Measurements from ENCODE around the gene DNAJB6.

The DNAJB6 gene

GRCh38 chr7:157433628-157434027 lies 96.8 kb downstream of the DNAJB6 start:
- H3K27me3 ChIP-seq (replicated peaks in 2 of 5; ENCODE audit: control insufficient read depth in 4 of 5, insufficient read depth in 5 of 5, low read length in 4 of 5) = peaks cover 0 to 9% (median 2%) of the 10 kb centered on the region in 5 experiments
- H3K27ac ChIP-seq (ENCODE audit: insufficient read depth in 1 of 2, low read depth in 1 of 2, low read length in 2 of 2, poor library complexity in 1 of 2, severe bottlenecking in 2 of 2) = no peak overlapping the region
- H3K36me3 ChIP-seq (ENCODE audit: control insufficient read depth in 4 of 4, insufficient read depth in 4 of 4, low read length in 3 of 4) = no peaks in the 10 kb centered on the region
- CTCF ChIA-PET = interaction anchor here (1.0 to 1.6 kb wide), 2 partner anchors 441 to 444 kb away, joined by 4 read pairs; no protein-coding TSS in a partner anchor
- no peak overlapping the region for H3K4me3 ChIP-seq (ENCODE audit: control insufficient read depth in 1 of 7, extremely low read depth in 1 of 7, insufficient read depth in 4 of 7, low read depth in 2 of 7, low read length in 6 of 7)
- POLR2A ChIA-PET = no interaction called here
- DNase-seq = peak in 2 of 3 donors; percentile 6 to 26
- no peaks in the 10 kb centered on the region for H3K9me3 ChIP-seq (ENCODE audit: control extremely low read depth in 1 of 5, control insufficient read depth in 4 of 5, insufficient read depth in 2 of 5, low read depth in 1 of 5, low read length in 4 of 5)
- H3K4me1 ChIP-seq (ENCODE audit: control extremely low read depth in 1 of 4, control insufficient read depth in 4 of 4, insufficient read depth in 4 of 4, low read length in 3 of 4) = peaks cover 0 to 12% (median 5%) of the 10 kb centered on the region in 4 experiments
- WGBS (ENCODE audit: insufficient coverage) = 86% methylated on average over 2 of the region's 12 CpGs

GRCh38 chr7:157434231-157434630 lies 97.4 kb downstream of the DNAJB6 start:
- DNase-seq = no peak
- Histone ChIP-seq H3K27me3 (replicated peaks in 2 of 5; ENCODE audit: control insufficient read depth in 4 of 5, insufficient read depth in 5 of 5, low read length in 4 of 5) (peaks cover 0 to 9% (median 2%) of the 10 kb centered on the region in 5 experiments), H3K4me3 (ENCODE audit: control insufficient read depth in 1 of 7, extremely low read depth in 1 of 7, insufficient read depth in 4 of 7, low read depth in 2 of 7, low read length in 6 of 7) (no peak overlapping the region), H3K9me3 (ENCODE audit: control extremely low read depth in 1 of 5, control insufficient read depth in 4 of 5, insufficient read depth in 2 of 5, low read depth in 1 of 5, low read length in 4 of 5) (no peaks in the 10 kb centered on the region), H3K4me1 (ENCODE audit: control extremely low read depth in 1 of 4, control insufficient read depth in 4 of 4, insufficient read depth in 4 of 4, low read length in 3 of 4) (peaks cover 0 to 12% (median 5%) of the 10 kb centered on the region in 4 experiments), H3K36me3 (ENCODE audit: control insufficient read depth in 4 of 4, insufficient read depth in 4 of 4, low read length in 3 of 4) (no peaks in the 10 kb centered on the region), H3K27ac (ENCODE audit: insufficient read depth in 1 of 2, low read depth in 1 of 2, low read length in 2 of 2, poor library complexity in 1 of 2, severe bottlenecking in 2 of 2) (no peak overlapping the region)
- POLR2A ChIA-PET = no interaction called here
- CTCF ChIA-PET = interaction anchor here (1.0 to 1.6 kb wide), 3 partner anchors 38 to 444 kb away, joined by 3 to 4 read pairs (median 4); no protein-coding TSS in a partner anchor
- 96% methylated on average over 15 of the region's 15 CpGs for WGBS (ENCODE audit: insufficient coverage)

- CTCF ChIA-PET = interaction anchor here (0.8 to 1.6 kb wide), 4 partner anchors 8 to 443 kb away, joined by 3 to 4 read pairs (median 4); no protein-coding TSS in a partner anchor
- POLR2A ChIA-PET = no interaction called here
- no peak for DNase-seq
Measured at GRCh38 chr7:157434701-157435100, 97.9 kb downstream of the DNAJB6 start.

GRCh38 chr7:157436076-157436475 lies 99.3 kb downstream of the DNAJB6 start:
- Histone ChIP-seq H3K4me3 (ENCODE audit: control insufficient read depth in 1 of 7, extremely low read depth in 1 of 7, insufficient read depth in 4 of 7, low read depth in 2 of 7, low read length in 6 of 7) (no peak overlapping the region), H3K36me3 (ENCODE audit: control insufficient read depth in 4 of 4, insufficient read depth in 4 of 4, low read length in 3 of 4) (no peaks in the 10 kb centered on the region), H3K27me3 (replicated peaks in 2 of 5; ENCODE audit: control insufficient read depth in 4 of 5, insufficient read depth in 5 of 5, low read length in 4 of 5) (peaks cover 0 to 9% (median 2%) of the 10 kb centered on the region in 5 experiments), H3K9me3 (ENCODE audit: control extremely low read depth in 1 of 5, control insufficient read depth in 4 of 5, insufficient read depth in 2 of 5, low read depth in 1 of 5, low read length in 4 of 5) (no peaks in the 10 kb centered on the region), H3K27ac (ENCODE audit: insufficient read depth in 1 of 2, low read depth in 1 of 2, low read length in 2 of 2, poor library complexity in 1 of 2, severe bottlenecking in 2 of 2) (no peak overlapping the region), H3K4me1 (ENCODE audit: control extremely low read depth in 1 of 4, control insufficient read depth in 4 of 4, insufficient read depth in 4 of 4, low read length in 3 of 4) (peaks cover 0 to 12% (median 5%) of the 10 kb centered on the region in 4 experiments)
- 94% methylated on average over 7 of the region's 11 CpGs for WGBS (ENCODE audit: insufficient coverage)
- no peak for DNase-seq
- ChIA-PET POLR2A (no interaction called here), CTCF (no interaction called here)

More at GRCh38 chr7:157434701-157435100, 97.9 kb downstream of the DNAJB6 start:
- 86% methylated on average over 7 of the region's 8 CpGs for WGBS (ENCODE audit: insufficient coverage)
- Histone ChIP-seq H3K4me1 (ENCODE audit: control extremely low read depth in 1 of 4, control insufficient read depth in 4 of 4, insufficient read depth in 4 of 4, low read length in 3 of 4) (peaks cover 0 to 12% (median 5%) of the 10 kb centered on the region in 4 experiments), H3K36me3 (ENCODE audit: control insufficient read depth in 4 of 4, insufficient read depth in 4 of 4, low read length in 3 of 4) (no peaks in the 10 kb centered on the region), H3K27ac (ENCODE audit: insufficient read depth in 1 of 2, low read depth in 1 of 2, low read length in 2 of 2, poor library complexity in 1 of 2, severe bottlenecking in 2 of 2) (no peak overlapping the region), H3K27me3 (replicated peaks in 2 of 5; ENCODE audit: control insufficient read depth in 4 of 5, insufficient read depth in 5 of 5, low read length in 4 of 5) (peaks cover 0 to 9% (median 2%) of the 10 kb centered on the region in 5 experiments), H3K4me3 (ENCODE audit: control insufficient read depth in 1 of 7, extremely low read depth in 1 of 7, insufficient read depth in 4 of 7, low read depth in 2 of 7, low read length in 6 of 7) (no peak overlapping the region), H3K9me3 (ENCODE audit: control extremely low read depth in 1 of 5, control insufficient read depth in 4 of 5, insufficient read depth in 2 of 5, low read depth in 1 of 5, low read length in 4 of 5) (no peaks in the 10 kb centered on the region)

GRCh38 chr7:157436763-157437480 lies 100.1 kb downstream of the DNAJB6 start:
- no peak for DNase-seq
- POLR2A ChIA-PET = no interaction called here

GRCh38 chr7:157437519-157438061 lies 100.8 kb downstream of the DNAJB6 start:
- CTCF ChIA-PET = no interaction called here
- POLR2A ChIA-PET = no interaction called here
- H3K9me3 ChIP-seq (ENCODE audit: control extremely low read depth in 1 of 5, control insufficient read depth in 4 of 5, insufficient read depth in 2 of 5, low read depth in 1 of 5, low read length in 4 of 5) = peaks cover 0 to 2% (median 0%) of the 10 kb centered on the region in 5 experiments

More at GRCh38 chr7:157436763-157437480, 100.1 kb downstream of the DNAJB6 start:
- H3K4me3 ChIP-seq (ENCODE audit: control insufficient read depth in 1 of 7, extremely low read depth in 1 of 7, insufficient read depth in 4 of 7, low read depth in 2 of 7, low read length in 6 of 7) = no peak overlapping the region
- H3K27ac ChIP-seq (ENCODE audit: insufficient read depth in 1 of 2, low read depth in 1 of 2, low read length in 2 of 2, poor library complexity in 1 of 2, severe bottlenecking in 2 of 2) = no peak overlapping the region
- CTCF ChIA-PET = no interaction called here
- H3K9me3 ChIP-seq (ENCODE audit: control extremely low read depth in 1 of 5, control insufficient read depth in 4 of 5, insufficient read depth in 2 of 5, low read depth in 1 of 5, low read length in 4 of 5) = no peaks in the 10 kb centered on the region
- peaks cover 0 to 9% (median 2%) of the 10 kb centered on the region in 5 experiments for H3K27me3 ChIP-seq (replicated peaks in 2 of 5; ENCODE audit: control insufficient read depth in 4 of 5, insufficient read depth in 5 of 5, low read length in 4 of 5)
- H3K4me1 ChIP-seq (ENCODE audit: control extremely low read depth in 1 of 4, control insufficient read depth in 4 of 4, insufficient read depth in 4 of 4, low read length in 3 of 4) = peaks cover 0 to 12% (median 5%) of the 10 kb centered on the region in 4 experiments
- WGBS (ENCODE audit: insufficient coverage) = 82% methylated on average over 13 of the region's 13 CpGs
- H3K36me3 ChIP-seq (ENCODE audit: control insufficient read depth in 4 of 4, insufficient read depth in 4 of 4, low read length in 3 of 4) = no peaks in the 10 kb centered on the region

More at GRCh38 chr7:157437519-157438061, 100.8 kb downstream of the DNAJB6 start:
- Histone ChIP-seq H3K27ac (ENCODE audit: insufficient read depth in 1 of 2, low read depth in 1 of 2, low read length in 2 of 2, poor library complexity in 1 of 2, severe bottlenecking in 2 of 2) (no peak overlapping the region), H3K27me3 (replicated peaks in 2 of 5; ENCODE audit: control insufficient read depth in 4 of 5, insufficient read depth in 5 of 5, low read length in 4 of 5) (peaks cover 0 to 9% (median 2%) of the 10 kb centered on the region in 5 experiments), H3K4me1 (ENCODE audit: control extremely low read depth in 1 of 4, control insufficient read depth in 4 of 4, insufficient read depth in 4 of 4, low read length in 3 of 4) (peaks cover 0 to 7% (median 2%) of the 10 kb centered on the region in 4 experiments), H3K4me3 (ENCODE audit: control insufficient read depth in 1 of 7, extremely low read depth in 1 of 7, insufficient read depth in 4 of 7, low read depth in 2 of 7, low read length in 6 of 7) (no peak overlapping the region), H3K36me3 (ENCODE audit: control insufficient read depth in 4 of 4, insufficient read depth in 4 of 4, low read length in 3 of 4) (no peaks in the 10 kb centered on the region)
- WGBS (ENCODE audit: insufficient coverage) = 78% methylated on average over 5 of the region's 9 CpGs
- DNase-seq = no peak

Measured in common myeloid progenitor, CD34-positive (primary cell).